Erythroblast (primary cell): ENCODE results near the gene KCNIP4.

Source experiments
- GATA1 ChIP-seq: IDR thresholded peaks from 2 replicates; pipeline ENCODE4 v1.6.1; 2011; ENCODE audit warnings: low read depth, mild to moderate bottlenecking, control low read depth, low read length, moderate library complexity
- POLR2A ChIP-seq: IDR thresholded peaks from 2 replicates; pipeline ENCODE4 v1.6.1; 2011; ENCODE audit warnings: mild to moderate bottlenecking, low read length

- TF ChIP-seq POLR2A (no peak), GATA1 (no peak)
Observed at GRCh38 chr4:21763855-21764254, 184.7 kb downstream of the KCNIP4 start.
